IMR-90 (cell line): ENCODE results near the gene TM4SF20. TPM values are rescaled to one million over a fixed set of nuclear protein-coding genes. Genes with fewer than 3 reads are reported as not detected.

Experiments used
- ATAC-seq: fragments of 200-7000 bp; cut with Tn5 transposase; 2 replicates; pipeline ENCODE4 v1.9.1; 2020; ENCODE audit warnings: low read depth, mild to moderate bottlenecking, moderate library complexity
- BruUV-seq: library from RNA; stranded (reverse); fragments of 400-500 nt; replicated peaks from 2 replicates; lab custom pipeline; 2021; lab: Mats Ljungman, UMichigan
- CTCF ChIA-PET: fragments of 300-600 bp; formaldehyde crosslinking; extraction: SDS; loops from one replicate; lab custom pipeline; 2021; ENCODE audit warnings: antibody characterized with exemption; lab: Yijun Ruan, JAX
- POLR2A ChIA-PET: fragments of 300-600 bp; sonication (Branson Sonifier 250); formaldehyde crosslinking; loops from one replicate; lab custom pipeline; 2022; ENCODE audit warnings: antibody characterized with exemption; ENCODE audit not compliant: unreplicated experiment; lab: Charles Lee
- DNase-seq: peaks from one replicate; pipeline ENCODE4 v3.0.0; 2013
- H2AFZ ChIP-seq: replicated peaks from 2 replicates; pipeline ENCODE3; 2013; ENCODE audit warnings: low read length, mild to moderate bottlenecking; ENCODE audit not compliant: poor library complexity
- H2AK5ac ChIP-seq: 2 replicates; pipeline ENCODE4 v1.6.1; 2013; ENCODE audit warnings: low read depth, low read length, inconsistent platforms
- H2AK9ac ChIP-seq: replicated peaks from 2 replicates; pipeline ENCODE3; 2013; ENCODE audit warnings: mild to moderate bottlenecking, low read depth, low read length, moderate library complexity; ENCODE audit not compliant: poor library complexity
- H2BK120ac ChIP-seq: 2 replicates; pipeline ENCODE4 v1.6.1; 2013; ENCODE audit warnings: low read depth, low read length, inconsistent platforms
- H2BK15ac ChIP-seq: 3 replicates; pipeline ENCODE4 v1.6.1; 2013; ENCODE audit warnings: low read depth, low read length, inconsistent platforms
- H2BK20ac ChIP-seq: 2 replicates; pipeline ENCODE4 v1.6.1; 2013; ENCODE audit warnings: low read depth, mild to moderate bottlenecking, inconsistent platforms, low read length, moderate library complexity
- H2BK5ac ChIP-seq: 2 replicates; pipeline ENCODE4 v1.6.1; 2013; ENCODE audit warnings: mild to moderate bottlenecking, low read depth, low read length, inconsistent platforms; ENCODE audit not compliant: poor library complexity, severe bottlenecking
- H3K14ac ChIP-seq: replicated peaks from 2 replicates; pipeline ENCODE4 v1.6.1; 2013; ENCODE audit warnings: low read depth, low read length, inconsistent platforms
- H3K18ac ChIP-seq: 2 replicates; pipeline ENCODE4 v1.6.1; 2013; ENCODE audit warnings: low read depth, low read length, control low read depth
- H3K23ac ChIP-seq: 2 replicates; pipeline ENCODE4 v1.6.1; 2013; ENCODE audit warnings: low read depth, low read length, inconsistent platforms
- H3K27ac ChIP-seq: 2 replicates; pipeline ENCODE4 v1.5.1; 2013; ENCODE audit warnings: mild to moderate bottlenecking, control low read depth, low read length; ENCODE audit not compliant: insufficient read depth
- H3K27me3 ChIP-seq: 2 replicates; pipeline ENCODE4 v1.6.1; 2013; ENCODE audit warnings: low read length; ENCODE audit not compliant: control insufficient read depth, insufficient read depth
- H3K36me3 ChIP-seq: 2 replicates; pipeline ENCODE4 v1.6.1; 2013; ENCODE audit warnings: low read length, mixed read lengths; ENCODE audit not compliant: control insufficient read depth, insufficient read depth
- H3K4ac ChIP-seq: 2 replicates; pipeline ENCODE4 v1.6.1; 2013; ENCODE audit warnings: low read depth, low read length, inconsistent platforms
- H3K4me1 ChIP-seq: 2 replicates; pipeline ENCODE4 v1.6.1; 2013; ENCODE audit warnings: low read length, mixed read lengths; ENCODE audit not compliant: control insufficient read depth, insufficient read depth
- H3K4me2 ChIP-seq: 2 replicates; pipeline ENCODE4 v1.6.1; 2013; ENCODE audit warnings: low read depth, mild to moderate bottlenecking, control low read depth, low read length, moderate library complexity
- H3K4me3 ChIP-seq: 2 replicates; pipeline ENCODE4 v1.5.1; 2013; ENCODE audit warnings: low read depth, mild to moderate bottlenecking, control low read depth, low read length, moderate library complexity; ENCODE audit not compliant: insufficient read depth
- H3K56ac ChIP-seq: 2 replicates; pipeline ENCODE4 v1.6.1; 2013; ENCODE audit warnings: low read length, inconsistent platforms; ENCODE audit not compliant: insufficient read depth; ENCODE audit errors: extremely low read depth
- H3K79me1 ChIP-seq, 2 experiments: 2 replicates each; pipeline ENCODE4 v1.6.1; 2013; ENCODE audit warnings: low read length in 2 of 2, inconsistent platforms in 1 of 2, low read depth in 1 of 2
- H3K9ac ChIP-seq: 2 replicates; pipeline ENCODE4 v1.6.1; 2013; ENCODE audit warnings: low read depth, low read length, control low read depth
- H3K9me1 ChIP-seq: 2 replicates; pipeline ENCODE4 v1.6.1; 2013; ENCODE audit warnings: low read length, inconsistent platforms; ENCODE audit not compliant: insufficient read depth
- H3K9me3 ChIP-seq: 2 replicates; pipeline ENCODE4 v1.6.1; 2013; ENCODE audit warnings: low read length; ENCODE audit not compliant: control insufficient read depth, insufficient read depth
- H4K20me1 ChIP-seq: 2 replicates; pipeline ENCODE4 v1.6.1; 2013; ENCODE audit warnings: low read length, inconsistent platforms; ENCODE audit not compliant: insufficient read depth
- H4K5ac ChIP-seq: 2 replicates; pipeline ENCODE4 v1.6.1; 2013; ENCODE audit warnings: mild to moderate bottlenecking, low read depth, low read length, control low read depth
- H4K8ac ChIP-seq, 2 experiments: 2 replicates each; pipeline ENCODE4 v1.6.1; 2013; ENCODE audit warnings: low read depth in 2 of 2, low read length in 2 of 2, control low read depth in 1 of 2, inconsistent platforms in 1 of 2
- H4K91ac ChIP-seq: 2 replicates; pipeline ENCODE4 v1.6.1; 2013; ENCODE audit warnings: low read depth, low read length, inconsistent platforms; ENCODE audit not compliant: insufficient read depth
- BHLHE40 ChIP-seq: fragments of 150-350 bp; IDR thresholded peaks from 2 replicates; pipeline ENCODE4 v1.6.1; 2016; ENCODE audit warnings: mild to moderate bottlenecking, low read depth, low read length
- CEBPB ChIP-seq: IDR thresholded peaks from 2 replicates; pipeline ENCODE4 v1.6.1; 2012; ENCODE audit warnings: low read depth, low read length, improper control_type of control experiment
- CHD1 ChIP-seq: IDR thresholded peaks from 2 replicates; pipeline ENCODE4 v1.6.1; 2012; ENCODE audit warnings: low read depth, low read length, improper control_type of control experiment
- FOS ChIP-seq: fragments of 150-350 bp; IDR thresholded peaks from 2 replicates; pipeline ENCODE4 v1.6.1; 2016; ENCODE audit warnings: low read depth, low read length
- MAFK ChIP-seq: IDR thresholded peaks from 2 replicates; pipeline ENCODE4 v1.6.1; 2012; ENCODE audit warnings: low read depth, low read length, improper control_type of control experiment
- MAZ ChIP-seq: IDR thresholded peaks from 2 replicates; pipeline ENCODE4 v1.6.1; 2012; ENCODE audit warnings: low read depth, mild to moderate bottlenecking, low read length, improper control_type of control experiment, moderate library complexity, borderline replicate concordance
- MXI1 ChIP-seq: IDR thresholded peaks from 2 replicates; pipeline ENCODE4 v1.6.1; 2012; ENCODE audit warnings: low read depth, mild to moderate bottlenecking, low read length, moderate library complexity, borderline replicate concordance
- NFE2L2 ChIP-seq: fragments of 150-350 bp; IDR thresholded peaks from 2 replicates; pipeline ENCODE4 v1.6.1; 2016; ENCODE audit warnings: low read depth, mild to moderate bottlenecking, low read length
- RAD21 ChIP-seq: IDR thresholded peaks from 2 replicates; pipeline ENCODE4 v1.6.1; 2012; ENCODE audit warnings: low read length, improper control_type of control experiment
- RCOR1 ChIP-seq: IDR thresholded peaks from 2 replicates; pipeline ENCODE4 v1.6.1; 2012; ENCODE audit warnings: mild to moderate bottlenecking, low read length, improper control_type of control experiment; ENCODE audit not compliant: insufficient replicate concordance
- RFX5 ChIP-seq: IDR thresholded peaks from 2 replicates; pipeline ENCODE4 v1.8.0; 2012; ENCODE audit warnings: low read depth, mild to moderate bottlenecking, low read length, moderate library complexity
- SMC3 ChIP-seq: fragments of 150-350 bp; IDR thresholded peaks from 2 replicates; pipeline ENCODE4 v1.6.1; 2016; ENCODE audit warnings: low read depth, mild to moderate bottlenecking, antibody characterized with exemption, low read length, moderate library complexity
- WGBS, 2 experiments: methylation state at CpG; one replicate each; pipeline versions ENCODE4 v1.1.5 to v1.1.7; 2013; ENCODE audit warnings: missing lambda C conversion rate in 2 of 2; ENCODE audit not compliant: insufficient read length in 1 of 2; ENCODE audit errors: extremely low coverage in 2 of 2; 5-methylcytosine and 5-hydroxymethylcytosine counted together
- dilution Hi-C: fragments of 300-500 bp; cut with HindIII; formaldehyde crosslinking; loops from one replicate; pipeline ENCODE4 v1.14.3; 2018; ENCODE audit warnings: low sequenced_read_pairs; ENCODE audit not compliant: unreplicated experiment
- in situ Hi-C: fragments of 300-500 bp; cut with MboI; formaldehyde crosslinking; loops from 3 replicates; pipeline ENCODE4 v1.14.3; 2019; ENCODE audit warnings: low sequenced_read_pairs, inconsistent platforms, mixed read lengths
- intact Hi-C: fragments of 100-400 bp; cut with micrococcal nuclease; formaldehyde crosslinking; loops from 2 replicates; pipeline ENCODE4 v1.10.0; 2022
- polyA plus RNA-seq, 3 experiments: library from polyadenylated mRNA; depleted of rRNA; stranded (reverse); fragments of >200 nt; gene quantifications; 2 replicates each; pipeline ENCODE4 v1.2.3, GENCODE V29; 2012; ENCODE audit warnings: low replicate concordance in 1 of 3
- total RNA-seq: library from RNA; depleted of rRNA; stranded (reverse); fragments of >200 nt; gene quantifications from 2 replicates; pipeline ENCODE4 v1.2.3, GENCODE V29; 2012
- TF ChIP-seq, protein P1 (sequence below): conservative IDR thresholded peaks from 2 replicates; pipeline ENCODE4 v1.5.1; 2012; ENCODE audit warnings: mild to moderate bottlenecking, low read depth, low read length, improper control_type of control experiment
- TF ChIP-seq, protein P2 (sequence below): fragments of 150-350 bp; IDR thresholded peaks from 2 replicates; pipeline ENCODE4 v1.6.1; 2017; ENCODE audit warnings: mild to moderate bottlenecking, antibody characterized with exemption, low read length, low read depth
- TF ChIP-seq, protein P3 (sequence below): fragments of 150-350 bp; IDR thresholded peaks from 2 replicates; pipeline ENCODE4 v1.6.1; 2016; ENCODE audit warnings: low read depth, mild to moderate bottlenecking, low read length, moderate library complexity, borderline replicate concordance

The TM4SF20 gene
- total and polyA plus RNA-seq, 2 of the 4 experiments (the other 2 are of a cell fraction), result under 0.01 to 0.03 TPM

DNA sequence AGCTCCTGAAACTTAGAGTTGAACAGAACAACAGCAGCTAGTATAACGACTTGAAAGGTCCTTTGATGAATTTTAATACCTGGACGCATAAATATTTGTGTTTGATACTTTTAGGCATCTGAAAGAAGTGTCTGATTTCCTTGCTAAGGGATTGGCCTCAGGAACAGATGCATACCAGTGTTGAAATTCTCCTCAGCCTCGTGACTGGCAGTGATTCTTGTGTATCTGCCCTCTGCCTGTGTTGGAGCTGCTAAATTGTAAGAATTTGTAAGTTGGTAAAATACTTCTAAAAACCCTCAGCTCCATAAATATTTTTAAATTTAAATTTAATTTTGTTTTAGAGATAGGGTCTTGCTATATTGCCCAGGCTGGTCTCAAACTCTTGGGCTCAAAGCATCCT is 31.1 kb upstream of the TM4SF20 start:
- Histone ChIP-seq H3K36me3 (no peaks in the 10 kb centered on the region), H4K91ac (no peak overlapping the region), H4K5ac (no peak overlapping the region), H2BK120ac (no peak overlapping the region), H2BK15ac (no peak overlapping the region), H3K56ac (no peak overlapping the region), H3K27me3 (no peaks in the 10 kb centered on the region), H3K9me3 (no peaks in the 10 kb centered on the region), H4K8ac (no peak overlapping the region), H2AK5ac (no peak overlapping the region), H3K9me1 (no peaks in the 10 kb centered on the region), H2AK9ac (no peak overlapping the region), H3K23ac (no peak overlapping the region), H4K20me1 (no peaks in the 10 kb centered on the region), H2AFZ (no peak overlapping the region), H3K4me1 (peaks cover 4% of the 10 kb centered on the region), H2BK20ac (no peak overlapping the region), H3K4me3 (no peak overlapping the region), H3K4me2 (no peak overlapping the region), H3K18ac (no peak overlapping the region), H2BK5ac (no peak overlapping the region), H3K9ac (no peak overlapping the region), H3K4ac (no peak overlapping the region; the same call in 1 of the 2 replicates), H3K14ac (no peak overlapping the region), H3K27ac (no peak overlapping the region), H3K79me1 (no peaks in the 10 kb centered on the region)
- in situ Hi-C loops (no loop called here), dilution Hi-C loops (no loop called here), intact Hi-C loops (no loop called here)
- DNase-seq (no peak), ATAC-seq (no peak)
- 60% methylated on average over 1 of the region's 3 CpGs; no CpG with 5 or more reads in 1 of the 2 experiments for WGBS, 2 experiments
- ChIA-PET CTCF (interaction anchor here (0.6 kb wide), 1 partner anchor 112 kb away, joined by 5 read pairs; no protein-coding TSS in a partner anchor), POLR2A (no interaction called here)
- TF ChIP-seq BHLHE40, result no peak
- no peak for TF ChIP-seq RCOR1
- TF ChIP-seq, protein P1, sequence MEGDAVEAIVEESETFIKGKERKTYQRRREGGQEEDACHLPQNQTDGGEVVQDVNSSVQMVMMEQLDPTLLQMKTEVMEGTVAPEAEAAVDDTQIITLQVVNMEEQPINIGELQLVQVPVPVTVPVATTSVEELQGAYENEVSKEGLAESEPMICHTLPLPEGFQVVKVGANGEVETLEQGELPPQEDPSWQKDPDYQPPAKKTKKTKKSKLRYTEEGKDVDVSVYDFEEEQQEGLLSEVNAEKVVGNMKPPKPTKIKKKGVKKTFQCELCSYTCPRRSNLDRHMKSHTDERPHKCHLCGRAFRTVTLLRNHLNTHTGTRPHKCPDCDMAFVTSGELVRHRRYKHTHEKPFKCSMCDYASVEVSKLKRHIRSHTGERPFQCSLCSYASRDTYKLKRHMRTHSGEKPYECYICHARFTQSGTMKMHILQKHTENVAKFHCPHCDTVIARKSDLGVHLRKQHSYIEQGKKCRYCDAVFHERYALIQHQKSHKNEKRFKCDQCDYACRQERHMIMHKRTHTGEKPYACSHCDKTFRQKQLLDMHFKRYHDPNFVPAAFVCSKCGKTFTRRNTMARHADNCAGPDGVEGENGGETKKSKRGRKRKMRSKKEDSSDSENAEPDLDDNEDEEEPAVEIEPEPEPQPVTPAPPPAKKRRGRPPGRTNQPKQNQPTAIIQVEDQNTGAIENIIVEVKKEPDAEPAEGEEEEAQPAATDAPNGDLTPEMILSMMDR, result no peak
- no peak for TF ChIP-seq NFE2L2
- TF ChIP-seq MAFK, result no peak
- TF ChIP-seq MAZ, result no peak
- TF ChIP-seq RAD21, result no peak
- TF ChIP-seq, protein P2, sequence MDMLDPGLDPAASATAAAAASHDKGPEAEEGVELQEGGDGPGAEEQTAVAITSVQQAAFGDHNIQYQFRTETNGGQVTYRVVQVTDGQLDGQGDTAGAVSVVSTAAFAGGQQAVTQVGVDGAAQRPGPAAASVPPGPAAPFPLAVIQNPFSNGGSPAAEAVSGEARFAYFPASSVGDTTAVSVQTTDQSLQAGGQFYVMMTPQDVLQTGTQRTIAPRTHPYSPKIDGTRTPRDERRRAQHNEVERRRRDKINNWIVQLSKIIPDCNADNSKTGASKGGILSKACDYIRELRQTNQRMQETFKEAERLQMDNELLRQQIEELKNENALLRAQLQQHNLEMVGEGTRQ, result no peak
- TF ChIP-seq, protein P3, sequence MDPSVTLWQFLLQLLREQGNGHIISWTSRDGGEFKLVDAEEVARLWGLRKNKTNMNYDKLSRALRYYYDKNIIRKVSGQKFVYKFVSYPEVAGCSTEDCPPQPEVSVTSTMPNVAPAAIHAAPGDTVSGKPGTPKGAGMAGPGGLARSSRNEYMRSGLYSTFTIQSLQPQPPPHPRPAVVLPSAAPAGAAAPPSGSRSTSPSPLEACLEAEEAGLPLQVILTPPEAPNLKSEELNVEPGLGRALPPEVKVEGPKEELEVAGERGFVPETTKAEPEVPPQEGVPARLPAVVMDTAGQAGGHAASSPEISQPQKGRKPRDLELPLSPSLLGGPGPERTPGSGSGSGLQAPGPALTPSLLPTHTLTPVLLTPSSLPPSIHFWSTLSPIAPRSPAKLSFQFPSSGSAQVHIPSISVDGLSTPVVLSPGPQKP, result no peak
- no peak for TF ChIP-seq CHD1
- no peak for TF ChIP-seq RFX5
- TF ChIP-seq FOS, result no peak
- TF ChIP-seq MXI1, result no peak
- TF ChIP-seq CEBPB, result no peak
- TF ChIP-seq SMC3, result no peak
- BruUV-seq, result no TSS peak
